Activated CD8-positive, alpha-beta T cell treated with anti-CD3 and anti-CD28 coated beads for 36 hours (primary cell): ENCODE data around the gene PPDPF. TPM values are rescaled to one million over a fixed set of nuclear protein-coding genes. Genes with fewer than 3 reads are reported as not detected.

Experiments used
- ATAC-seq: fragments of 200-7000 bp; cut with Tn5 transposase; one replicate; pipeline ENCODE4 v1.10.0; 2021; ENCODE audit warnings: mild to moderate bottlenecking, moderate library complexity
- CTCF ChIA-PET: fragments of 350-600 bp; sonication (Branson Sonifier 250); formaldehyde crosslinking; loops from one replicate; lab custom pipeline; 2021; ENCODE audit warnings: antibody characterized with exemption; lab: Charles Lee
- POLR2A ChIA-PET: fragments of 350-600 bp; sonication (Branson Sonifier 250); formaldehyde crosslinking; loops from one replicate; lab custom pipeline; 2021; ENCODE audit warnings: antibody characterized with exemption; lab: Charles Lee
- DNase-seq: peaks from one replicate; pipeline ENCODE4 v3.0.0-alpha.2; 2020
- H3K27ac Mint-ChIP-seq: one replicate; pipeline ENCODE4 v1.8.0; 2021; ENCODE audit warnings: mild to moderate bottlenecking, mixed read lengths
- H3K27me3 Mint-ChIP-seq: one replicate; pipeline ENCODE4 v1.8.0; 2021; ENCODE audit warnings: mixed read lengths
- H3K36me3 Mint-ChIP-seq: one replicate; pipeline ENCODE4 v1.8.0; 2021; ENCODE audit warnings: low read depth, mixed read lengths
- H3K4me1 Mint-ChIP-seq: one replicate; pipeline ENCODE4 v1.8.0; 2021; ENCODE audit warnings: low read depth, mixed read lengths
- H3K4me3 Mint-ChIP-seq: one replicate; pipeline ENCODE4 v1.8.0; 2021; ENCODE audit warnings: mild to moderate bottlenecking, moderate library complexity, mixed read lengths
- H3K9me3 Mint-ChIP-seq: one replicate; pipeline ENCODE4 v1.8.0; 2021; ENCODE audit warnings: mixed read lengths
- intact Hi-C: fragments of 100-400 bp; cut with micrococcal nuclease; formaldehyde crosslinking; loops from one replicate; pipeline ENCODE4 v1.10.0; 2022
- total RNA-seq, 2 experiments: library from RNA; stranded (reverse); gene quantifications; one replicate each; pipeline ENCODE4 v1.2.3, GENCODE V29; 2021
- TF ChIP-seq, protein P1 (sequence below): fragments of 200-600 bp; IDR thresholded peaks from one replicate; pipeline ENCODE4 v1.8.0; 2022; ENCODE audit warnings: antibody characterized with exemption, mild to moderate bottlenecking

The PPDPF gene, protein sequence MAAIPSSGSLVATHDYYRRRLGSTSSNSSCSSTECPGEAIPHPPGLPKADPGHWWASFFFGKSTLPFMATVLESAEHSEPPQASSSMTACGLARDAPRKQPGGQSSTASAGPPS
- total RNA-seq = 100 to 1,000 TPM; 193 to 226 TPM

DNA sequence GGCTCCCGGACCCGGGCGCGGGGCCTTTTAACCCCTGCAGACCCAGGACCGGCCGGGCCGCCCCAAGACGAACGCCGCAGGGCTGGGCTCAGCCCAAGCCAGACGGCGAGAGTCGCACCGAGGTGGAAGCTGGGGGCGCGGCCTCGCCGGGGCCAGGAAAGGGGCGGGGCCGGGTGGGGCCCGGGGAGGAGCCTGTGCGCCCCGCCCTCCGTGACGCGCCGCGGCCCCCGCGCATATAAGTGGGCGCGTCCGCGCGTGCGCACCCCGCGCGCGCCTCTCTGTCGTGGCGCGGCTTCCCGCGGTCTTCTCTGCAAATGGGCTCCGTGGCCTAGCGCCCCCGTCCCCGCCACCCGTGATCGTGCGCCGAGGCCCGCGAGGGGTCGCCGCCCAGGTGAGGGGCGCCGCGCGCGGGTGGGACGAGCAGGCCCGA, at the start of gene PPDPF:
TSS of gene PPDPF (plus strand) at position 262 of the 430 bp plus-strand sequence. CDS start 544 bp downstream, outside the sequence.
- Mint-ChIP-seq H3K36me3 (peaks cover 30% of the 10 kb centered on the region), H3K4me3 (peak within 1 kb of the TSS; percentile 78), H3K9me3 (peaks cover 6% of the 10 kb centered on the region), H3K27me3 (no peaks in the 10 kb centered on the region), H3K4me1 (peaks cover 11% of the 10 kb centered on the region), H3K27ac (peak within 1 kb of the TSS; percentile 77)
- DNase-seq (peak; percentile 85), ATAC-seq (peak; percentile 88)
- ChIA-PET CTCF (interaction anchor here (1.0 to 3.8 kb wide), 6 partner anchors 17 to 128 kb away, joined by 3 to 22 read pairs (median 4); partner anchors contain the start of gene PTK6), POLR2A (interaction anchor here (0.8 to 4.4 kb wide), 11 partner anchors 11 to 216 kb away, joined by 3 to 48 read pairs (median 4); partner anchors contain the start of genes LIME1 and PTK6)
- intact Hi-C loops = no loop called here
- TF ChIP-seq, protein P1, sequence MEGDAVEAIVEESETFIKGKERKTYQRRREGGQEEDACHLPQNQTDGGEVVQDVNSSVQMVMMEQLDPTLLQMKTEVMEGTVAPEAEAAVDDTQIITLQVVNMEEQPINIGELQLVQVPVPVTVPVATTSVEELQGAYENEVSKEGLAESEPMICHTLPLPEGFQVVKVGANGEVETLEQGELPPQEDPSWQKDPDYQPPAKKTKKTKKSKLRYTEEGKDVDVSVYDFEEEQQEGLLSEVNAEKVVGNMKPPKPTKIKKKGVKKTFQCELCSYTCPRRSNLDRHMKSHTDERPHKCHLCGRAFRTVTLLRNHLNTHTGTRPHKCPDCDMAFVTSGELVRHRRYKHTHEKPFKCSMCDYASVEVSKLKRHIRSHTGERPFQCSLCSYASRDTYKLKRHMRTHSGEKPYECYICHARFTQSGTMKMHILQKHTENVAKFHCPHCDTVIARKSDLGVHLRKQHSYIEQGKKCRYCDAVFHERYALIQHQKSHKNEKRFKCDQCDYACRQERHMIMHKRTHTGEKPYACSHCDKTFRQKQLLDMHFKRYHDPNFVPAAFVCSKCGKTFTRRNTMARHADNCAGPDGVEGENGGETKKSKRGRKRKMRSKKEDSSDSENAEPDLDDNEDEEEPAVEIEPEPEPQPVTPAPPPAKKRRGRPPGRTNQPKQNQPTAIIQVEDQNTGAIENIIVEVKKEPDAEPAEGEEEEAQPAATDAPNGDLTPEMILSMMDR = no peak

DNA sequence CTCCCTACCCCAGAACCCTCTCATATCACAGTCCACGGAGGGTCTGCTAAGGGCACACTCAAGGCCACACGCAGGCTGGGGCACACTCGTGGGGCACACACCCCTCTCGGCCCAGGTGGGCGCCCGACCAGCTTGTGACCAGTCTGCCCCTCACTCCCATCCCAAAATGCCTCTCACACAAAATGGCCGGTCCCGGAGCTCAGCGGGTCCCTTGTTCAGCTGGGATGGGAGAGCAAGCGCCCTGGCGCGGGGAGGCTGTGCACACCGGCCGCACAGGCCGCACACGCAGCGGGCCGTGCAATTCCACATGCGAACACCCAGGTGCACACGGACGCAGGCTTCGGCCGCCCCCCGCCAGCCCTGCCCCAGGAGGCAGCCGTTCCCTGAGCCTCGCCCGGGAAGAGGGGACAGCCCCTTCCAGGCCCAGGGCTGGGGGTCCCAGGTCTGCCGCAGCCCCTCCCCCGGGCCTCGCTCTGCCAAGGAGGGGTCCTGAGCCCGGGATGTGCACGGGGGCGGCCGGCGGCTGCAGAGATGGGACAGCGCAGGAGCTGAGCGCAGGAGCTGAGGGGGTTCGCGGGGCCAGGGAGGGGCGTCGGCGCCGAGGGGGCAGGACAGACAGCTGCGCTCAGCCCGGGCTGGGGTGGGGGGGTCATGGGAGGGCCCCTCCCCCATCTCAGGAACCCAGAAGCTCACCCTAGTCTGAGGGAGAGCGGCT, 49.4 kb upstream of the PPDPF start:
- Mint-ChIP-seq H3K9me3 (no peaks in the 10 kb centered on the region), H3K4me3 (no peak overlapping the region)
- POLR2A ChIA-PET = no interaction called here

DNA sequence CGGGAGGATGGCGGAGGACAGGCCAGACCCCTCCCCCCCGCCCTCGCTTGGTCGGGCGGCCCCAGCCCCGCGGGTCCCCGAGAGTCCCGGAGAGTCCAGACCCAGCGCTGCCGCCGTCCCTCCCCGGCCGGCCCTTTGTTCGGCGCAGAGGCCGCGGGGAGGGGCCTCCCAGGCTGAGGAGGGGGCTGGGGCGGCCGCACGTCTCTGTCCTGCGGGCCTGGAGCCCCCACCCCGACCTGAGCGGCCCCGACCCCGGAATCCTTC, 48.9 kb upstream of the PPDPF start:
- TF ChIP-seq, protein P1 = no peak
- DNase-seq (no peak), ATAC-seq (no peak)
- Mint-ChIP-seq H3K27me3 (peaks cover 29% of the 10 kb centered on the region), H3K4me1 (peaks cover 8% of the 10 kb centered on the region), H3K36me3 (no peaks in the 10 kb centered on the region), H3K9me3 (no peaks in the 10 kb centered on the region), H3K4me3 (no peak overlapping the region), H3K27ac (no peak overlapping the region)
- POLR2A ChIA-PET = interaction anchor here (1.2 kb wide), 1 partner anchor 26 kb away, joined by 3 read pairs; no protein-coding TSS in a partner anchor
- CTCF ChIA-PET = no interaction called here
- intact Hi-C loops = no loop called here

More for the DNA sequence above, 49.4 kb upstream of the PPDPF start:
- DNase-seq (no peak), ATAC-seq (no peak)
- no peak overlapping the region for H3K27ac Mint-ChIP-seq
- CTCF ChIA-PET = no interaction called here
- peaks cover 29% of the 10 kb centered on the region for H3K27me3 Mint-ChIP-seq
- TF ChIP-seq, protein P1 = no peak
- no peaks in the 10 kb centered on the region for H3K36me3 Mint-ChIP-seq
- intact Hi-C loops = no loop called here
- H3K4me1 Mint-ChIP-seq = peaks cover 8% of the 10 kb centered on the region

DNA sequence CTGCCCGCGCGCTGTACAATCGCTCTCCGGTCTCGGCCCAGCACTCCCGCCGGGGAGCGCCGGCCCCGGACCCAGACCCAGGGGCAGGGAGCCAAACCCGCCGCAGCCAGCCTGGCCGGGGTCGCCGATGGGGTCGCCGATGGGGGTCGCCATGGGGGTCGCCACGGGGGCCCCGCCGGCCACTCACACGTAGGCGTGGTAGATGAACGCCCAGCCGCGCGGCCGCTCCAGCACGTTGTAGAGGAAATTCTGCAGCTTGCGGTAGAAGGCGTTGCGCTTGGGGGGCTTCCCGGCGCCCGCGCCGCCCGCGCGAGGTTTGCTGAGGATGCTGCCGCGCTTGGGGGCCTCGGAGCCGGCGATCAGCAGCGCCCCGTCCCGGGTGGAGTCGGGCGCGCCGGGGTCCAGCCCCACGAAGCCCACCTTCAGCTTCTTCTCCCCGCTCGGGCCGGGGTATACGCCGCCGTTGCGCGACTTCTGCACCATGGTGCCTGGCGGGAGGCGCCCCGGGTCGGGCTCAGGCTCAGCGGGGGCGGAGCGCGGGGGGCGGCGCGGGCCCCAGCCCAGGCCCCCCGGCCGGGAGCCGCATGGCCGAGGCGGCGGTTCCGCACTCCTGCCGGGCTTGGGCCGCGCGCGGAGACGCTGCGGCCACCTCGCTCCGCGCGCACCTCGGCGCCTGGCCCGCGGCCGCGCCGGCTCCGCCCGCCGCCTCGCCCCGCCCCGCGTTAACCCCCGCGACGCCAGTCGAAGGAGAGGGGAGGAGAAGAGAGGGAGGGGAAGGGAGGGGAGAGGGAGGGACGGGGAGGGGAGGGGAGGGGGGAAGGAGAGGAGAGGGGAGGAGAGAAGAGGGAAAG, 48.4 kb upstream of the PPDPF start, which contains the start of gene KCNQ2:
TSS of gene KCNQ2 (minus strand) at position 675 of the 851 bp plus-strand sequence. CDS start at position 483, 192 bp downstream.
- Mint-ChIP-seq H3K9me3 (no peaks in the 10 kb centered on the region), H3K27ac (no peak within 1 kb of the TSS), H3K27me3 (peaks cover 34% of the 10 kb centered on the region), H3K4me3 (no peak within 1 kb of the TSS), H3K36me3 (no peaks in the 10 kb centered on the region), H3K4me1 (peaks cover 8% of the 10 kb centered on the region)
- intact Hi-C loops = no loop called here
- ATAC-seq (no peak), DNase-seq (peak; percentile 22)
- ChIA-PET CTCF (no interaction called here), POLR2A (interaction anchor here (1.2 kb wide), 1 partner anchor 27 kb away, joined by 3 read pairs; no protein-coding TSS in a partner anchor)
- TF ChIP-seq, protein P1 = no peak
